SH-SY5Y (cell line): Measurements from ENCODE around the gene PATJ.

Experiments used
- GATA2 ChIP-seq: IDR thresholded peaks from 2 replicates; pipeline ENCODE4 v1.6.1; 2011; ENCODE audit warnings: mild to moderate bottlenecking, low read depth, low read length
- GATA3 ChIP-seq: IDR thresholded peaks from 2 replicates; pipeline ENCODE4 v1.6.1; 2011; ENCODE audit warnings: low read depth, mild to moderate bottlenecking, low read length, moderate library complexity

GRCh38 chr1:61754545-61754944 is 12.3 kb downstream of the PATJ start:
- no peak for TF ChIP-seq GATA2
- no peak for TF ChIP-seq GATA3
